Measurements from ENCODE around the gene DNPEP.
A peak's percentile ranks its signal among the peaks of the same experiment; 100 is the strongest.

Gene DNPEP

GRCh38 chr2:219358170-219359075 is 29.3 kb downstream of the DNPEP start:
- no peak for DNase-seq (ENCODE audit: low spot score)

GRCh38 chr2:219356834-219357233 is 30.9 kb downstream of the DNPEP start:
- no peak for DNase-seq (ENCODE audit: low spot score)

GRCh38 chr2:219354582-219354981 is 33.1 kb downstream of the DNPEP start:
- no peak for DNase-seq (ENCODE audit: low spot score)

GRCh38 chr2:219353129-219353528 is 34.6 kb downstream of the DNPEP start:
- DNase-seq (ENCODE audit: low spot score), result no peak

- DNase-seq (ENCODE audit: low spot score), result peak; percentile 64
Measured at GRCh38 chr2:219352448-219353023, 35.2 kb downstream of the DNPEP start.

GRCh38 chr2:219350710-219351221 is 36.9 kb downstream of the DNPEP start:
- DNase-seq (ENCODE audit: low spot score), result no peak

- no peak for DNase-seq (ENCODE audit: low spot score)
Measured at GRCh38 chr2:219350215-219350614, 37.5 kb downstream of the DNPEP start.

- DNase-seq (ENCODE audit: low spot score), result peak; percentile 14
Measured at GRCh38 chr2:219344751-219345430, 42.8 kb downstream of the DNPEP start.

- DNase-seq (ENCODE audit: low spot score), result no peak
Measured at GRCh38 chr2:219335373-219335786, 52.3 kb downstream of the DNPEP start.

GRCh38 chr2:219334076-219334475 is 53.6 kb downstream of the DNPEP start:
- no peak for DNase-seq (ENCODE audit: low spot score)

GRCh38 chr2:219332542-219332941 is 55.2 kb downstream of the DNPEP start, which contains the start of gene RESP18:
Gene RESP18 (minus strand): TSS chr2:219332744.
- DNase-seq (ENCODE audit: low spot score), result no peak

- no peak for DNase-seq (ENCODE audit: low spot score)
Measured at GRCh38 chr2:219331560-219332213, 56.0 kb downstream of the DNPEP start.

GRCh38 chr2:219327719-219328118 is 60.0 kb downstream of the DNPEP start:
- no peak for DNase-seq (ENCODE audit: low spot score)

- no peak for DNase-seq (ENCODE audit: low spot score)
Measured at GRCh38 chr2:219325657-219326315, 61.9 kb downstream of the DNPEP start.

- DNase-seq (ENCODE audit: low spot score), result no peak
Measured at GRCh38 chr2:219325136-219325535, 62.6 kb downstream of the DNPEP start.

GRCh38 chr2:219323434-219323833 is 64.3 kb downstream of the DNPEP start:
- DNase-seq (ENCODE audit: low spot score), result no peak

All from SW480 (cell line).